Measurements from ENCODE around the gene IGLL5. TPM values are rescaled to one million over a fixed set of nuclear protein-coding genes. Genes with fewer than 3 reads are reported as not detected.

The IGLL5 gene
- total and polyA plus RNA-seq, 2 of the 13 experiments (the other 11 are each of a cell fraction or from before 2014, with no cell fraction given): not detected

GRCh38 chr22:22892096-22893052 is 4.8 kb downstream of the IGLL5 start (continued):
- TF ChIP-seq ZBTB34 (CRISPR knock-in tag; IDR thresholded peaks at IDR 0.05) (no peak), ZNF235 (CRISPR knock-in tag; IDR thresholded peaks at IDR 0.05; ENCODE audit: borderline replicate concordance) (no peak), CENPBD1 (CRISPR knock-in tag; IDR thresholded peaks at IDR 0.05; ENCODE audit: borderline replicate concordance, low read depth) (no peak)

GRCh38 chr22:22893077-22893805 is 5.6 kb downstream of the IGLL5 start:
- Histone ChIP-seq H3K36me3 (replicated peaks in 1 of 2; ENCODE audit: control insufficient read depth in 1 of 2, insufficient read depth in 2 of 2, low read length in 2 of 2) (no peaks in the 10 kb centered on the region), H3K9ac (ENCODE audit: insufficient read depth, low read depth, low read length) (no peak overlapping the region), H3K4me1 (ENCODE audit: insufficient read depth, low read length) (no peaks in the 10 kb centered on the region), H3K9me3 (ENCODE audit: low read length) (no peaks in the 10 kb centered on the region), H3K27me3 (ENCODE audit: control insufficient read depth in 1 of 2, insufficient read depth in 2 of 2, low read length in 2 of 2) (peaks cover 1 to 43% of the 10 kb centered on the region in 2 experiments; a peak in 4 of 5 replicates), H2AFZ (ENCODE audit: low read length) (no peak overlapping the region), H3K4me3 (replicated peaks in 1 of 3; ENCODE audit: insufficient read depth in 1 of 3, low read depth in 2 of 3, low read length in 3 of 3) (no peak overlapping the region), H3K4me2 (ENCODE audit: low read depth, low read length) (no peak overlapping the region), H3K27ac (ENCODE audit: extremely low read length, insufficient read depth, low read length) (no peak overlapping the region), H4K20me1 (ENCODE audit: insufficient read depth, low read length) (no peaks in the 10 kb centered on the region), H3K79me2 (ENCODE audit: insufficient read depth, low read length) (no peaks in the 10 kb centered on the region)
- DNase-seq (ENCODE audit: low spot score): no peak
- ChIA-PET POLR2A (no interaction called here), CTCF (ENCODE audit: low intra/inter-chr PET ratio, low total read pairs) (no interaction called here)
- ATAC-seq: no peak; the same call in 2 of the 3 replicates
- intact Hi-C loops (cut with micrococcal nuclease; ENCODE audit: unreplicated experiment): no loop called here
- no TSS peak for BruUV-seq (replicated peaks)
- in situ Hi-C loops (cut with HindIII; ENCODE audit: extremely low pct_ligation_motif_present, low pct_unique_long_range_greater_than_20kb): no loop called here
- FAIRE-seq: no peak
- 31% methylated on average over 7 of the region's 10 CpGs for WGBS (ENCODE audit: low lambda C conversion rate)
- TF ChIP-seq MXD1 (CRISPR knock-in tag; IDR thresholded peaks at IDR 0.05) (no peak), ZNF615 (CRISPR knock-in tag; IDR thresholded peaks at IDR 0.05; ENCODE audit: borderline replicate concordance) (no peak), ZNF703 (CRISPR knock-in tag; IDR thresholded peaks at IDR 0.05; ENCODE audit: borderline replicate concordance) (no peak), HNF4G (IDR thresholded peaks at IDR 0.05; ENCODE audit: borderline replicate concordance, low read depth, low read length) (no peak), HNF4G (CRISPR knock-in tag; IDR thresholded peaks at IDR 0.05; ENCODE audit: borderline replicate concordance, low read depth) (no peak), RERE (CRISPR knock-in tag; IDR thresholded peaks at IDR 0.05; ENCODE audit: low read depth) (no peak), ZBTB38 (CRISPR knock-in tag; IDR thresholded peaks at IDR 0.05) (no peak)
